Astrocyte of the cerebellum (primary cell): Measurements from ENCODE around the gene PEPD.

ENCODE experiments used
- DNase-seq: peaks from one replicate; pipeline ENCODE4 v3.0.0-alpha.2; 2011; ENCODE audit warnings: low read depth
- H3K4me3 ChIP-seq: 2 replicates; pipeline ENCODE4 v1.5.1; 2011; ENCODE audit warnings: mild to moderate bottlenecking, low read depth, low read length, moderate library complexity
- CTCF ChIP-seq: IDR thresholded peaks from 2 replicates; pipeline ENCODE4 v1.5.1; 2012; ENCODE audit warnings: low read length, low read depth, moderate library complexity, mild to moderate bottlenecking; ENCODE audit errors: missing control alignments
- in situ Hi-C: cut with HindIII; loops from 2 replicates; pipeline ENCODE4 v1.10.0; 2017; ENCODE audit warnings: low sequenced_read_pairs

PEPD gene

GRCh38 chr19:33404506-33405253 lies 116.9 kb downstream of the PEPD start:
- no peak for DNase-seq
- H3K4me3 ChIP-seq = no peak overlapping the region
- no peak for TF ChIP-seq CTCF
- in situ Hi-C loops = no loop called here

GRCh38 chr19:33403973-33404304 lies 117.7 kb downstream of the PEPD start:
- DNase-seq = no peak
- no peak overlapping the region for H3K4me3 ChIP-seq
- no peak for TF ChIP-seq CTCF
- in situ Hi-C loops = no loop called here

- TF ChIP-seq CTCF = no peak
- DNase-seq = no peak
- in situ Hi-C loops = no loop called here
- no peak overlapping the region for H3K4me3 ChIP-seq
These were observed 118.2 kb downstream of the PEPD start for GRCh38 chr19:33403221-33403972.

- no peak for TF ChIP-seq CTCF
- H3K4me3 ChIP-seq = no peak overlapping the region
- no peak for DNase-seq
- in situ Hi-C loops = no loop called here
These were observed 119.0 kb downstream of the PEPD start for GRCh38 chr19:33402421-33403220.

GRCh38 chr19:33401683-33402420 lies 119.7 kb downstream of the PEPD start:
- H3K4me3 ChIP-seq = no peak overlapping the region
- in situ Hi-C loops = no loop called here
- no peak for TF ChIP-seq CTCF
- no peak for DNase-seq
